HUDEP-2 (cell line): ENCODE measurements around the gene NCS1.
"Not testable (repeated sequence)": the region's sequence is repeated elsewhere in the genome, so short reads cannot be mapped to it uniquely, and the experiment has no call there.

Experiments used
- DNase-seq, 76 experiments: peaks; one replicate each; lab custom pipeline; 2025; ENCODE audit not compliant: unreplicated experiment in 76 of 76; lab: John Stamatoyannopoulos, UW

NCS1 gene

GRCh38 chr9:130259044-130259443, 86.8 kb downstream of the NCS1 start:
- no peak for DNase-seq

GRCh38 chr9:130260816-130261765, 88.9 kb downstream of the NCS1 start:
- no peak for DNase-seq

DNA sequence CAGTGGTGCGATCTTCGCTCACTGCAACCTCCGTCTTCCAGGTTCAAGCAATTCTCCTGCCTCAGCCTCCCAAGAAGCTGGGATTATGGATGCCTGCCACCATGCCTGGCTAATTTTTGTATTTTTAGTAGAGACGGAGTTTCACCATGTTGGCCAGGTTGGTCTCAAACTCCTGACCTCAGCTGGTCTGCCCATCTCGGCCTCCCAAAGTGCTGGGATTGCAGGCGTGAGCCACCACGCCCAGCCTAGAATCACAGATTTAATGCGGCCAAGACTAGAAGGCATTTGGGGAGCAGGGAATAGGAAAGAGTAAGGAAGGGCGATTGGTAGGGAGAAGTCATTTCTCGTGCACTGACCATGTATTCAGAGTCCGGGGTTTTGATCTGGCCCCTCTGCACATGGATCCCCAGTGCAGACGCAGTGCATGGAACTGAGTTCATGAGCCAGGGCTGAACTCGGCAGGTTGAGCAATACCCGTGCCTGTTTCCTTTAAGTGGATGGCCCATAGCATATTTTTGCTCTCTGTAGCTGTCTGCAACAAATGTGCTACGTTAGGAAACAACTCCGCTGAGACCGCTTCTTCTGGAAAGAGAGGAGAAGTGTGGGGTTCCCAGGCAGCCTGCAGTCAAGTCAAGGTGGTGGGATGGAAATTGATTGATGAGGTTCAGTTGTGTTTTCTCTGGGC, 90.0 kb downstream of the NCS1 start:
- no peak for DNase-seq

GRCh38 chr9:130262771-130263170, 90.6 kb downstream of the NCS1 start:
- DNase-seq = no peak

- no peak for DNase-seq
These were observed 91.6 kb downstream of the NCS1 start for GRCh38 chr9:130263601-130264413.

GRCh38 chr9:130264414-130265350, 92.5 kb downstream of the NCS1 start:
- DNase-seq = no peak

DNA sequence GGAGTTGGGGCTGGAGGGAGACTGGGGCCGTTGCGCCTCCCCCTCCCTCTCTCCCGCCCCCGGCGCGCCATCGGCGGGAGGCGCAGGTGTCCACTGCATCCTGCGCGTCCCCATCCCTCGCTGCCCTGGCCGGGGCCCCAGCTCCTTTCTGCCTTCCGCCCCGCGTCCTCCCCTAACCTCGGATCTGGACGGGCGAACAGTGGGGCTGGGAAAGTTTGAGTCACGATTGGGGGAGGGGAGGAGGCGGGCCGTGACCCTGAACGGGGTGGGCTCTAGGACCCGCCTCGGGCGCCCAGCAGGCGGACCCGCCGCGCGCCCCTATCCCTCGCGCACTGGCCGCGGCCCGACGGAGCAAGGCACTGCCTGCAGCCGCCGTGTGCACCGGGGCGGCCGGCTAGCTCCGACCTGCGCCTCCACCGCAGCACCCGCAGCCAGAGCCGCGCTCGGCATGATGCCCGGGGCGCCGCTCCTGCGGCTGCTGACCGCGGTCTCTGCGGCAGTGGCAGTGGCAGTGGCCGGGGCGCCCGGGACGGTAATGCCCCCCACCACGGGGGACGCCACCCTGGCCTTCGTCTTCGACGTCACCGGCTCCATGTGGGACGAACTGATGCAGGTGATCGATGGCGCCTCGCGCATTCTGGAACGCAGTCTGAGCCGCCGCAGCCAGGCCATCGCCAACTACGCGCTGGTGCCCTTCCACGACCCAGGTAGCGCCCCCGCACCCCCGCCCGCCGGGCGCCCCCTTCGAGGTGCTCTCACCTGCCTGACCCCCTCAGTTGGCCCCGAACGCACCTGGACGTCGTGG, 93.4 kb downstream of the NCS1 start, which contains the start of gene HMCN2:
TSS of gene HMCN2 (plus strand) at position 330 of the 805 bp plus-strand sequence. CDS start at position 449, 119 bp downstream.
- no peak for DNase-seq

- no peak for DNase-seq
These were observed 94.3 kb downstream of the NCS1 start for GRCh38 chr9:130266236-130267098.

DNA sequence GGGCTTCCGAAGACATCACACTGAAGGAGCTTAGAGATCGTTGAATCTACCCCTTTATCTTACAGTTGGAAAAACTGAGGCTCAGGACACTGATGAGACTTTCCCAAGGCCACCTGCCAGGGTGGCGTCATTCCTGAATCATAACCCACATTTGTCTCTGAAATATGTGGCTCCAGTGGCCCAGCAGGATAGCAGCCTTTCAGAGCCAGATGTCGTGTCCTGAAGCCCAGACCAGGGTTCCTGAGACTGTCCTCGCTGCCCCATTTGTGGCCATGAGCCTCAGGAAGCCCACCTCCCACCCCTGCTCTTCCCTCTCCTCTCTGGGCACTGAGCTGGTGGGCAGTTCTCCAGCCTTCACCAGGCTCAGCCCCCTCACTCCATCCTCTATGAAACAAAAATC, 95.7 kb downstream of the NCS1 start:
- DNase-seq = no peak

DNA sequence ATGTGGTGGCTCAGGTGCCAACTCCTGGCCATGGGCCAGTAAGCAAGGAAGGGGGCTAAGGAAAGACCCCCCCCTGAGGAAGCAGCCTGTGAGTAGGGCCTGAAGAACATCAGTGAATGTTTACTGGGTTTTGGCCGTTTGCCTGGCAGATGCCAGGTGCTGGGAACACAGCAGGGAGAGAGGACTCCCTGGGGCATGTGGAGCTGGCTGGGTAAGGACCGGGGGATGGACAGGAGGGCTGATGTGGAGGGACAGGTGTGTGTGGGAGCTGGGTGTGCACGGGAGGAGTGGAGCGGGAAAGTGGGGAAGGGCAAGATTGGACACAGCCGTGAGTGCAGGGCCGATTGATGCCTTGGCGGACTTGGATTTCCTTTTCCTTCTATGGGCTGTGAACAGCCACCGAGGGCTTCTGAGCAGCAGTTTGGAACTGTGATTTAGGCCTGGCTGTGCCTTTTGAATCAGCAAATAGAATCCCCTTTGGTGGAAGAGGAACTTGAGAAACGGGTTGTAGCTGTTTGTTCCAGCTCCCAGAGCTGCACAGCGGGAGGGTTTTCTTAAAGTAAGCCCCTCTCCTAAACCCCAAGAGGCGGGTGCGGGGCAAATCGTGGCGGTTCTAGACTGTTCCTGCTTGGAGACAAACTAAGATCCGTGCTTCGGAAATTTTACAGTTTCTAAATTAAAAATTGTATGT, 96.5 kb downstream of the NCS1 start:
- DNase-seq = no peak

- no peak for DNase-seq
These were observed 99.3 kb downstream of the NCS1 start for GRCh38 chr9:130271473-130271872.

DNA sequence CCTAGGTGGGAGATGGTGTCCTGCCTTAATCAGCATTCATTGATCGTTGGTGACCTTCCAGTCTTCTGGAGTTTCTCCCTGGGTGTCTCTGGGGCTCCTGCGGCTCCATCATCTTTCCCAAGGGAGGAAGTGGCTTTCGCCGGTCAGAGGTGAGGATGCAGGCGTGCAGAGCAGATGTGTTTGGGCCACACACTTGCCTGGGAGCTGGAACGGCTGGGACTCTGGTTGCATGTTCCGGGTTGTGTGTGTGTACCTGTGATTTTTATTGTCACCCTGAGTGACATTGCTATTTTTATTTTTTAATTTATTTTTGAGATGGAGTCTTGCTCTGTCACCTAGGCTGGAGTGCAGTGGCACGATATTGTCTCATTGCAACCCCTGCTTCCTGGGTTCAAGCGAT, 103.0 kb downstream of the NCS1 start:
- no peak for DNase-seq

- no peak for DNase-seq
These were observed 103.9 kb downstream of the NCS1 start for GRCh38 chr9:130276121-130276520.

- no peak for DNase-seq
These were observed 104.8 kb downstream of the NCS1 start for GRCh38 chr9:130276955-130277354.

GRCh38 chr9:130277525-130277924, 105.3 kb downstream of the NCS1 start:
- DNase-seq = not testable (repeated sequence)

- no peak for DNase-seq
These were observed 111.5 kb downstream of the NCS1 start for GRCh38 chr9:130283539-130284248.

DNA sequence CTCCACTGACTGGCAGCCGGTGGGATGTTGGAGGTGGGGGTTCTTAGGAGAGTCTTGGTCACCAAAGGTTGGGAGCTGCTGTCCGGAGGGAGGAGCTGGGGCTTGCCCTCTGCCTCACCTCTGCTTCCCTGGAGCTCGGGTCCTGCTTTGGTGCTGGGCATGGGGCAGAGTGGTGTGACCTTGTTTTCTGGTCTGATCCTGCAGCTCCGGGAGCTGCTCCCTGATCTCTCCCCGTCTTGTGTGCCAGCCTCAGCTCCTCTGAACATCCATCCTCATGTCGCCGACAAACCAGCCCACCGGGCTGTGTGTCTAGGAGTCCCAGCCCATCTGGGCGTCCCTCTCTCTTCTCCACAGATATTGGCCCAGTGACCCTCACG, 112.0 kb downstream of the NCS1 start:
- no peak for DNase-seq
